BLaER1 (cell line): ENCODE data around the gene XCL2.
"Not testable (repeated sequence)": the region's sequence is repeated elsewhere in the genome, so short reads cannot be mapped to it uniquely, and the experiment has no call there.

Source experiments
- H3K27ac ChIP-seq: shearing (Covaris generic); formaldehyde crosslinking; 2 replicates; pipeline ENCODE4 v1.8.1; 2022
- H3K27me3 ChIP-seq: shearing (Covaris generic); formaldehyde crosslinking; 2 replicates; pipeline ENCODE4 v1.8.1; 2022
- H3K36me3 ChIP-seq: shearing (Covaris generic); formaldehyde crosslinking; 2 replicates; pipeline ENCODE4 v1.8.1; 2022
- H3K4me1 ChIP-seq: shearing (Covaris generic); formaldehyde crosslinking; 2 replicates; pipeline ENCODE4 v1.8.1; 2022
- H3K4me2 ChIP-seq: shearing (Covaris generic); formaldehyde crosslinking; 2 replicates; pipeline ENCODE4 v1.8.1; 2022
- H3K4me3 ChIP-seq: shearing (Covaris generic); formaldehyde crosslinking; 2 replicates; pipeline ENCODE4 v1.8.1; 2022
- H3K9ac ChIP-seq: shearing (Covaris generic); formaldehyde crosslinking; 2 replicates; pipeline ENCODE4 v1.8.1; 2022
- H3K9me3 ChIP-seq: shearing (Covaris generic); formaldehyde crosslinking; 2 replicates; pipeline ENCODE4 v1.8.1; 2022
- H4K20me1 ChIP-seq: shearing (Covaris generic); formaldehyde crosslinking; 2 replicates; pipeline ENCODE4 v1.8.1; 2022
- Cebpa-rat ChIP-seq: shearing (Covaris generic); IDR thresholded peaks from 2 replicates; pipeline ENCODE4 v1.8.1; 2022

XCL2 gene

GRCh38 chr1:168543840-168544498 lies at the start of gene XCL2:
TSS of gene XCL2 (minus strand) at chr1:168543997. CDS start at chr1:168543964, 33 bp downstream.
- H4K20me1 ChIP-seq, H3K27me3 ChIP-seq, H3K4me1 ChIP-seq, H3K4me3 ChIP-seq, H3K9ac ChIP-seq, H3K4me2 ChIP-seq, H3K27ac ChIP-seq, H3K36me3 ChIP-seq, H3K9me3 ChIP-seq: not testable (repeated sequence)

GRCh38 chr1:168591641-168592250 lies 47.9 kb upstream of the XCL2 start:
- Histone ChIP-seq H3K9me3 (peaks cover 12% of the 10 kb centered on the region), H3K4me1 (no peaks in the 10 kb centered on the region), H4K20me1 (no peaks in the 10 kb centered on the region), H3K27me3 (no peaks in the 10 kb centered on the region), H3K36me3 (no peaks in the 10 kb centered on the region), H3K9ac (no peak overlapping the region), H3K4me3 (no peak overlapping the region), H3K27ac (no peak overlapping the region), H3K4me2 (no peak overlapping the region)
- no peak for TF ChIP-seq Cebpa-rat

GRCh38 chr1:168591066-168591465 lies 47.3 kb upstream of the XCL2 start:
- H3K36me3 ChIP-seq: no peaks in the 10 kb centered on the region
- H3K27me3 ChIP-seq: no peaks in the 10 kb centered on the region
- H3K27ac ChIP-seq: no peak overlapping the region
- TF ChIP-seq Cebpa-rat: no peak
- 0 out of 2 replicates have a peak, but pooled peaks cover under 1% of the 10 kb centered on the region for H3K4me1 ChIP-seq
- H3K4me3 ChIP-seq: no peak overlapping the region
- no peak overlapping the region for H3K9ac ChIP-seq
- H4K20me1 ChIP-seq: no peaks in the 10 kb centered on the region
- no peak overlapping the region for H3K4me2 ChIP-seq
- peaks cover 9% of the 10 kb centered on the region for H3K9me3 ChIP-seq

- H3K4me3 ChIP-seq: no peak overlapping the region
- H3K9ac ChIP-seq: no peak overlapping the region
- H3K9me3 ChIP-seq: peaks cover 9% of the 10 kb centered on the region
Measured at GRCh38 chr1:168589167-168589566, 45.4 kb upstream of the XCL2 start.

GRCh38 chr1:168585937-168586336 lies 42.1 kb upstream of the XCL2 start:
- Histone ChIP-seq H3K9me3 (peaks cover 9% of the 10 kb centered on the region), H4K20me1 (no peaks in the 10 kb centered on the region)
- no peak for TF ChIP-seq Cebpa-rat

More at GRCh38 chr1:168589167-168589566, 45.4 kb upstream of the XCL2 start:
- Histone ChIP-seq H3K36me3 (no peaks in the 10 kb centered on the region), H4K20me1 (no peaks in the 10 kb centered on the region), H3K4me2 (no peak overlapping the region), H3K4me1 (peaks cover 14% of the 10 kb centered on the region), H3K27me3 (no peaks in the 10 kb centered on the region), H3K27ac (no peak overlapping the region)
- no peak for TF ChIP-seq Cebpa-rat

GRCh38 chr1:168585191-168585590 lies 41.4 kb upstream of the XCL2 start:
- Histone ChIP-seq H4K20me1 (no peaks in the 10 kb centered on the region), H3K4me2 (peak overlapping the region; percentile 6), H3K9me3 (peaks cover 9% of the 10 kb centered on the region), H3K4me1 (peaks cover 14% of the 10 kb centered on the region), H3K4me3 (no peak overlapping the region), H3K27ac (no peak overlapping the region), H3K27me3 (no peaks in the 10 kb centered on the region), H3K36me3 (no peaks in the 10 kb centered on the region), H3K9ac (no peak overlapping the region)
- TF ChIP-seq Cebpa-rat: no peak

More at GRCh38 chr1:168585937-168586336, 42.1 kb upstream of the XCL2 start:
- no peak overlapping the region for H3K4me2 ChIP-seq
- no peak overlapping the region for H3K27ac ChIP-seq
- no peak overlapping the region for H3K9ac ChIP-seq
- H3K4me3 ChIP-seq: no peak overlapping the region
- H3K36me3 ChIP-seq: no peaks in the 10 kb centered on the region
- peaks cover 14% of the 10 kb centered on the region for H3K4me1 ChIP-seq
- no peaks in the 10 kb centered on the region for H3K27me3 ChIP-seq

- Histone ChIP-seq H3K9ac (no peak overlapping the region), H3K27me3 (no peaks in the 10 kb centered on the region), H3K4me1 (peaks cover 14% of the 10 kb centered on the region), H3K9me3 (peaks cover 9% of the 10 kb centered on the region), H3K36me3 (no peaks in the 10 kb centered on the region), H4K20me1 (no peaks in the 10 kb centered on the region), H3K4me2 (no peak overlapping the region), H3K4me3 (no peak overlapping the region), H3K27ac (no peak overlapping the region)
- TF ChIP-seq Cebpa-rat: no peak
Measured at GRCh38 chr1:168583571-168583970, 39.8 kb upstream of the XCL2 start.

- Histone ChIP-seq H3K27me3 (no peaks in the 10 kb centered on the region), H3K4me1 (peaks cover 14% of the 10 kb centered on the region), H3K4me3 (no peak overlapping the region), H3K36me3 (no peaks in the 10 kb centered on the region), H3K27ac (no peak overlapping the region), H3K4me2 (no peak overlapping the region), H3K9me3 (peaks cover 9% of the 10 kb centered on the region), H3K9ac (no peak overlapping the region), H4K20me1 (no peaks in the 10 kb centered on the region)
- no peak for TF ChIP-seq Cebpa-rat
Measured at GRCh38 chr1:168582688-168583336, 39.0 kb upstream of the XCL2 start.

GRCh38 chr1:168581817-168582572 lies 38.2 kb upstream of the XCL2 start:
- H3K27ac ChIP-seq: no peak overlapping the region
- H3K4me1 ChIP-seq: peaks cover 14% of the 10 kb centered on the region
- H3K9me3 ChIP-seq: peaks cover 3% of the 10 kb centered on the region
- no peak overlapping the region for H3K9ac ChIP-seq
- no peaks in the 10 kb centered on the region for H4K20me1 ChIP-seq
- no peak for TF ChIP-seq Cebpa-rat
- H3K4me3 ChIP-seq: no peak overlapping the region
- H3K27me3 ChIP-seq: no peaks in the 10 kb centered on the region
- no peak overlapping the region for H3K4me2 ChIP-seq
- no peaks in the 10 kb centered on the region for H3K36me3 ChIP-seq

- H3K9ac ChIP-seq, H3K36me3 ChIP-seq, H3K27me3 ChIP-seq, H3K9me3 ChIP-seq, H3K4me3 ChIP-seq, H4K20me1 ChIP-seq, H3K27ac ChIP-seq, H3K4me2 ChIP-seq: not testable (repeated sequence)
- peaks cover 13% of the 10 kb centered on the region for H3K4me1 ChIP-seq
Measured at GRCh38 chr1:168580991-168581390, 37.2 kb upstream of the XCL2 start.

GRCh38 chr1:168580290-168580689 lies 36.5 kb upstream of the XCL2 start:
- not testable (repeated sequence) for H3K9ac ChIP-seq, H3K9me3 ChIP-seq, H3K4me1 ChIP-seq, H3K36me3 ChIP-seq, H4K20me1 ChIP-seq, H3K4me2 ChIP-seq, H3K27ac ChIP-seq, H3K4me3 ChIP-seq, H3K27me3 ChIP-seq

GRCh38 chr1:168578531-168579185 lies 34.9 kb upstream of the XCL2 start:
- not testable (repeated sequence) for H3K4me1 ChIP-seq, H3K27ac ChIP-seq

GRCh38 chr1:168576245-168576688 lies 32.5 kb upstream of the XCL2 start, which contains the start of gene XCL1:
TSS of gene XCL1 (plus strand) at chr1:168576605. CDS start at chr1:168576638, 33 bp downstream.
- not testable (repeated sequence) for H3K4me1 ChIP-seq, H3K36me3 ChIP-seq, H3K4me2 ChIP-seq, H3K9me3 ChIP-seq, H4K20me1 ChIP-seq, H3K4me3 ChIP-seq, H3K27me3 ChIP-seq, H3K9ac ChIP-seq, H3K27ac ChIP-seq

More at GRCh38 chr1:168578531-168579185, 34.9 kb upstream of the XCL2 start:
- not testable (repeated sequence) for H3K36me3 ChIP-seq, H3K9me3 ChIP-seq, H3K4me3 ChIP-seq, H4K20me1 ChIP-seq, H3K9ac ChIP-seq, H3K27me3 ChIP-seq, H3K4me2 ChIP-seq
